ENCODE measurements around the gene TAF1D.

The TAF1D gene

GRCh38 chr11:93770160-93770559, 28.9 kb upstream of the TAF1D start:
- Histone ChIP-seq H3K9me2 (replicated peaks; ENCODE audit: insufficient read depth, low read length) (no peaks in the 10 kb centered on the region), H3K9me3 (ENCODE audit: insufficient read depth, low read length) (peaks cover 11% of the 10 kb centered on the region; the same call in 1 of the 2 replicates), H3K4me2 (ENCODE audit: low read depth, low read length, poor library complexity, severe bottlenecking) (no peak overlapping the region), H3K27me3 (ENCODE audit: low read length) (no peaks in the 10 kb centered on the region), H3K27ac (ENCODE audit: low read depth, low read length) (no peak overlapping the region), H3K79me2 (ENCODE audit: insufficient read depth, low read length) (no peaks in the 10 kb centered on the region), H3K9ac (ENCODE audit: low read length) (no peak overlapping the region), H4K20me1 (ENCODE audit: low read depth, low read length) (no peaks in the 10 kb centered on the region), H3F3A (ENCODE audit: insufficient read depth) (no peaks in the 10 kb centered on the region), H3K4me3 (ENCODE audit: insufficient read depth, low read length, poor library complexity, severe bottlenecking) (no peak overlapping the region), H2AFZ (ENCODE audit: low read depth, low read length, severe bottlenecking) (no peak overlapping the region), H3K36me3 (ENCODE audit: low read length) (no peaks in the 10 kb centered on the region)
- TF ChIP-seq CTCF (IDR thresholded peaks at IDR 0.05; ENCODE audit: insufficient read depth, low read length, poor library complexity, severe bottlenecking) (no peak), EZH2phosphoT487 (conservative IDR thresholded peaks at IDR 0.05; ENCODE audit: low read length) (no peak)

DNA sequence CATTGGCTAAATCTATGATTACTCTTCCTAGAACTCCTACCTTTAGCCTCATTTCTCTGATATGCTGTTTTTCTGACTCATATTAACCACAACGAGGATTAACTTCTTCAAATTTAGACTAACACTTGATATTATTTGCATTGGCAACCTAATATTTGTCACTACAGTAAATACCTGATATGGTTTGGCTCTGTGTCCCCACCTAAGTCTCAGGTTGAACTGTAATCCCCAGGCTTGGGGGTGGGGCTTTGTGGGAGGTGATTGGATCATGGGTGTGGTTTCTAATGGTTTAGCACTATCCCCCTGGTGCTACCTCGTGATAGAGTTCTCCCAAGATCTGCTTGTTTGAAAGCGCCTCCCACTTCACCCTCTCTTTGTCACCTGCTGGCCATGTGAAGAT, 25.7 kb upstream of the TAF1D start:
- Histone ChIP-seq H2AFZ (ENCODE audit: low read depth, low read length, severe bottlenecking) (no peak overlapping the region), H4K20me1 (ENCODE audit: low read depth, low read length) (no peaks in the 10 kb centered on the region), H3K27ac (ENCODE audit: low read depth, low read length) (no peak overlapping the region), H3K36me3 (ENCODE audit: low read length) (no peaks in the 10 kb centered on the region), H3F3A (ENCODE audit: insufficient read depth) (no peaks in the 10 kb centered on the region), H3K4me2 (ENCODE audit: low read depth, low read length, poor library complexity, severe bottlenecking) (no peak overlapping the region), H3K27me3 (ENCODE audit: low read length) (no peaks in the 10 kb centered on the region), H3K79me2 (ENCODE audit: insufficient read depth, low read length) (no peaks in the 10 kb centered on the region), H3K4me3 (ENCODE audit: insufficient read depth, low read length, poor library complexity, severe bottlenecking) (no peak overlapping the region), H3K9me2 (replicated peaks; ENCODE audit: insufficient read depth, low read length) (no peaks in the 10 kb centered on the region), H3K9me3 (ENCODE audit: insufficient read depth, low read length) (peaks cover 3% of the 10 kb centered on the region; the same call in 1 of the 2 replicates), H3K9ac (ENCODE audit: low read length) (no peak overlapping the region)
- TF ChIP-seq CTCF (IDR thresholded peaks at IDR 0.05; ENCODE audit: insufficient read depth, low read length, poor library complexity, severe bottlenecking) (no peak), EZH2phosphoT487 (conservative IDR thresholded peaks at IDR 0.05; ENCODE audit: low read length) (no peak)

DNA sequence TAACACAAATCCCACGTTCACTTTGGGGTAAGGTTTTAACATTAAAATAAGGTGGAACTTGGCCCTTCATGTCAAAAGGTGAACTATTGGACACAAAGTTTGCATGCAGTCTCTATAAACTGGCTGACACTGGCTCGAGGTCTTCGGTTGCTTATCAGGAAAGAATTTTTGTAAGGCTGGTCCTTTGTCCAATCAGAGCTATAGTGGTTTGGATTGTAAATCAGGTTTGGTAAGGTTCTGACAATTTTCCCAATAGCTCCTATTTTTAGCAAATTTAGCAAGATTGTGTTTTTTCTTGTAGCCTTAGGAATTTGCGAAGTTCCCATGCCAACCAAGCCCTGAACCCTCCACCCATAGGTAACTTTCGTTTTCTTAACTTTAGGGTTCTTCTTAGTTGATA, 25.2 kb upstream of the TAF1D start:
- Histone ChIP-seq H3K9ac (ENCODE audit: low read length) (no peak overlapping the region), H3K9me2 (replicated peaks; ENCODE audit: insufficient read depth, low read length) (no peaks in the 10 kb centered on the region), H3K4me2 (ENCODE audit: low read depth, low read length, poor library complexity, severe bottlenecking) (no peak overlapping the region), H3K4me3 (ENCODE audit: insufficient read depth, low read length, poor library complexity, severe bottlenecking) (no peak overlapping the region), H2AFZ (ENCODE audit: low read depth, low read length, severe bottlenecking) (no peak overlapping the region), H3K27ac (ENCODE audit: low read depth, low read length) (no peak overlapping the region), H4K20me1 (ENCODE audit: low read depth, low read length) (no peaks in the 10 kb centered on the region), H3K36me3 (ENCODE audit: low read length) (no peaks in the 10 kb centered on the region), H3K9me3 (ENCODE audit: insufficient read depth, low read length) (no peaks in the 10 kb centered on the region), H3K27me3 (ENCODE audit: low read length) (no peaks in the 10 kb centered on the region), H3F3A (ENCODE audit: insufficient read depth) (no peaks in the 10 kb centered on the region), H3K79me2 (ENCODE audit: insufficient read depth, low read length) (no peaks in the 10 kb centered on the region)
- TF ChIP-seq EZH2phosphoT487 (conservative IDR thresholded peaks at IDR 0.05; ENCODE audit: low read length): no peak
- no peak for TF ChIP-seq CTCF (IDR thresholded peaks at IDR 0.05; ENCODE audit: insufficient read depth, low read length, poor library complexity, severe bottlenecking)
